Keratinocyte (primary cell): ENCODE data around the gene ZNF646. TPM values are rescaled to one million over a fixed set of nuclear protein-coding genes. Genes with fewer than 3 reads are reported as not detected.

Source experiments
- DNase-seq: peaks from one replicate; pipeline ENCODE4 v3.0.0-alpha.2; 2011; ENCODE audit warnings: low read depth, missing footprints, low spot score
- FAIRE-seq: peaks from 2 replicates; lab custom pipeline; 2011; peaks lifted over from hg19 to GRCh38; lab: Jason Lieb, UNC
- H2AFZ ChIP-seq: 2 replicates; pipeline ENCODE4 v1.6.0; 2012; ENCODE audit warnings: low read length, control low read depth, inconsistent platforms; ENCODE audit not compliant: control insufficient read depth
- H3K27ac ChIP-seq: 2 replicates; pipeline ENCODE4 v1.5.1; 2011; ENCODE audit warnings: low read length; ENCODE audit not compliant: control insufficient read depth, insufficient read depth
- H3K27me3 ChIP-seq: 3 replicates; pipeline ENCODE4 v1.6.0; 2011; ENCODE audit warnings: low read length; ENCODE audit not compliant: control insufficient read depth, insufficient read depth; ENCODE audit errors: extremely low read depth
- H3K36me3 ChIP-seq, 2 experiments: 2 replicates in 1 of 2; 3 replicates in 1 of 2; pipeline ENCODE4 v1.5.1; 2011; ENCODE audit warnings: low read length in 2 of 2, mild to moderate bottlenecking in 1 of 2; ENCODE audit not compliant: control insufficient read depth in 2 of 2, insufficient read depth in 2 of 2; ENCODE audit errors: extremely low read depth in 1 of 2
- H3K4me1 ChIP-seq: 3 replicates; pipeline ENCODE4 v1.5.1; 2011; ENCODE audit warnings: low read length; ENCODE audit not compliant: control insufficient read depth, insufficient read depth; ENCODE audit errors: extremely low read depth
- H3K4me2 ChIP-seq: 3 replicates; pipeline ENCODE4 v1.6.0; 2011; ENCODE audit warnings: low read depth, low read length; ENCODE audit not compliant: control insufficient read depth, insufficient read depth; ENCODE audit errors: extremely low read depth
- H3K4me3 ChIP-seq, 3 experiments: fragments of 200-600 bp in 1 of 3; sonication (generic) in 1 of 3; 2 replicates in 2 of 3; 3 replicates in 1 of 3; pipeline ENCODE4 v1.5.1; 2011 to 2016; ENCODE audit warnings: low read length in 3 of 3, mild to moderate bottlenecking in 3 of 3, control low read depth in 2 of 3, inconsistent platforms in 1 of 3, low read depth in 1 of 3, mixed read lengths in 1 of 3, mixed run types in 1 of 3, moderate library complexity in 1 of 3; ENCODE audit not compliant: control insufficient read depth in 2 of 3, insufficient read depth in 2 of 3; ENCODE audit errors: extremely low read depth in 1 of 3
- H3K79me2 ChIP-seq: 2 replicates; pipeline ENCODE4 v1.6.0; 2012; ENCODE audit warnings: low read length; ENCODE audit not compliant: control insufficient read depth, insufficient read depth
- H3K9ac ChIP-seq: 3 replicates; pipeline ENCODE4 v1.6.0; 2011; ENCODE audit warnings: low read length; ENCODE audit not compliant: control insufficient read depth, insufficient read depth; ENCODE audit errors: extremely low read depth
- H3K9me1 ChIP-seq: 3 replicates; pipeline ENCODE4 v1.6.0; 2011; ENCODE audit warnings: low read length; ENCODE audit not compliant: control insufficient read depth, insufficient read depth; ENCODE audit errors: extremely low read depth
- H3K9me3 ChIP-seq: 2 replicates; pipeline ENCODE4 v1.5.1; 2012; ENCODE audit warnings: low read depth, low read length; ENCODE audit not compliant: control insufficient read depth
- H4K20me1 ChIP-seq: 3 replicates; pipeline ENCODE4 v1.6.0; 2011; ENCODE audit warnings: low read length; ENCODE audit not compliant: control insufficient read depth, insufficient read depth; ENCODE audit errors: extremely low read depth
- EZH2 ChIP-seq: IDR thresholded peaks from one replicate; pipeline ENCODE4 v1.6.1; 2012; ENCODE audit warnings: inconsistent platforms, mild to moderate bottlenecking, low read length, moderate library complexity
- dilution Hi-C: fragments of 300-500 bp; cut with MboI; formaldehyde crosslinking; loops from one replicate; pipeline ENCODE4 v1.7.0; 2020; ENCODE audit warnings: low sequenced_read_pairs; ENCODE audit not compliant: extremely low pct_ligation_motif_present
- polyA plus RNA-seq, 5 experiments: library from polyadenylated mRNA; depleted of rRNA in 3 of 5; stranded (reverse) in 3 of 5; stranded (forward) in 1 of 5; unstranded in 1 of 5; fragments of >200 nt; gene quantifications; 1 replicate in 1 of 5; 2 replicates in 3 of 5; 3 replicates in 1 of 5; pipeline versions ENCODE4 v1.2.1 to v1.2.3, GENCODE V29; 2011 to 2012; ENCODE audit warnings: missing spikeins in 2 of 5, low read depth in 1 of 5, low replicate concordance in 1 of 5
- TF ChIP-seq, protein P1 (sequence below), 3 experiments: IDR thresholded peaks in 1 of 3; conservative IDR thresholded peaks in 1 of 3; optimal IDR thresholded peaks in 1 of 3; 2 replicates in 2 of 3; 3 replicates in 1 of 3; pipeline versions ENCODE3 to v1.5.1; 2011; ENCODE audit warnings: low read length in 3 of 3, mild to moderate bottlenecking in 3 of 3, moderate library complexity in 2 of 3, control low read depth in 1 of 3, inconsistent platforms in 1 of 3; ENCODE audit not compliant: insufficient read depth in 2 of 3; ENCODE audit errors: extremely low read depth in 1 of 3

The ZNF646 gene
- polyA plus RNA-seq, 1 donor (not counting 4 experiments of a cell fraction or from before 2014, with no cell fraction given), result 2.5 TPM

DNA sequence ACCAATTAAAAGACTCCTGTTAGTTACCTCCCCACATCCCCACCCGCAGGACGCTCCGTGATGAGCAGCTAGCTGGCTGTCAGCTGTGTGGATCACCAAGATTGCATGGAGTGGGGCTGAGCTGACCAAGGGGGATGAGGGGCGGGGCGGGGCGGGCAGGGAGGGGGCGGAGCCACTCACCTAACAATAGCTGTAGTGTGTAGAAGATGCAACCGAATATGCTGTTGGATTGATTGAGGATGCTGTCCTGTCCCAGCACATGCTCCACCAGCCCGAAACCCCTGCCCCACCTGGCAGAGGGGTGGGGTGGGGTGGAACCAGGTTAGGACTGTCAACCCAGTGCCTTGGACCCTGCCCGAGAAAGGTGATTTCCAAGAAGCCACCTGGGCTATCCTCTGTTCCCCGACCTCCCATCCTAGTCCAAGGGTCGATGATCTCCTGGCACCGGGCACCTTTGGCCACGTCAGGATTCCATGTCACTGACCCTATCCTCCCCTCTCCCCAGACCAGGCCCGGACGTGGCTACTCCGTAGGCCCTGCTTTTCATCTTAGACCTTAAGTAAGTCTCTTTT lies 19.0 kb downstream of the ZNF646 start:
- DNase-seq (no peak), FAIRE-seq (no peak)
- Histone ChIP-seq H3K9ac (peak overlapping the region; percentile 86), H3K27me3 (no peaks in the 10 kb centered on the region), H3K4me2 (peak overlapping the region; percentile 90), H3K4me3 (peak overlapping the region; percentile 73 to 92 (median 92)), H3K9me1 (no peaks in the 10 kb centered on the region), H2AFZ (no peak overlapping the region), H3K27ac (no peak overlapping the region), H3K9me3 (no peaks in the 10 kb centered on the region), H3K36me3 (peaks cover 7 to 8% of the 10 kb centered on the region in 2 experiments), H3K79me2 (peaks cover 28% of the 10 kb centered on the region), H3K4me1 (peaks cover 9% of the 10 kb centered on the region), H4K20me1 (no peaks in the 10 kb centered on the region)
- dilution Hi-C loops, result no loop called here
- TF ChIP-seq EZH2, result no peak
- TF ChIP-seq, protein P1, sequence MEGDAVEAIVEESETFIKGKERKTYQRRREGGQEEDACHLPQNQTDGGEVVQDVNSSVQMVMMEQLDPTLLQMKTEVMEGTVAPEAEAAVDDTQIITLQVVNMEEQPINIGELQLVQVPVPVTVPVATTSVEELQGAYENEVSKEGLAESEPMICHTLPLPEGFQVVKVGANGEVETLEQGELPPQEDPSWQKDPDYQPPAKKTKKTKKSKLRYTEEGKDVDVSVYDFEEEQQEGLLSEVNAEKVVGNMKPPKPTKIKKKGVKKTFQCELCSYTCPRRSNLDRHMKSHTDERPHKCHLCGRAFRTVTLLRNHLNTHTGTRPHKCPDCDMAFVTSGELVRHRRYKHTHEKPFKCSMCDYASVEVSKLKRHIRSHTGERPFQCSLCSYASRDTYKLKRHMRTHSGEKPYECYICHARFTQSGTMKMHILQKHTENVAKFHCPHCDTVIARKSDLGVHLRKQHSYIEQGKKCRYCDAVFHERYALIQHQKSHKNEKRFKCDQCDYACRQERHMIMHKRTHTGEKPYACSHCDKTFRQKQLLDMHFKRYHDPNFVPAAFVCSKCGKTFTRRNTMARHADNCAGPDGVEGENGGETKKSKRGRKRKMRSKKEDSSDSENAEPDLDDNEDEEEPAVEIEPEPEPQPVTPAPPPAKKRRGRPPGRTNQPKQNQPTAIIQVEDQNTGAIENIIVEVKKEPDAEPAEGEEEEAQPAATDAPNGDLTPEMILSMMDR (optimal IDR thresholded peaks at IDR 0.05 in 1 of 3, IDR thresholded peaks at IDR 0.05 in 1 of 3, conservative IDR thresholded peaks at IDR 0.05 in 1 of 3; ENCODE audit: extremely low read depth in 1 of 3, insufficient read depth in 2 of 3, low read length in 3 of 3), result no peak

DNA sequence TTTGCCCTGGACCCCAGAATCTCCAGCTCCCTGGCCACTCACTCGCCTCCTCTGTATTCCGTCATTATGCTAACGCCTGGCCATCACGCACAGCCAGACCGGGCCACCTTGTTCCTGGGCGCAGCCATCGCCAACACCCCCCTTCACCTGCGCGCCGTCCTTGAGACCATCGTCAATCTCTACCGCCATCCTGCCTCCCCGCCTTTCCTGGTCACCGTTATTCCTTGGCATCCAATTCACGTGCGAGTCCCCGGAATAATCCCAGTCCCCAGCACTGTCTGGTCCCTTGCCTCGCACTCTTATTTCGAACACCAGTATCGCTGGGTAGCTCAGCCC lies 19.8 kb downstream of the ZNF646 start:
- peaks cover 6 to 7% of the 10 kb centered on the region in 2 experiments for H3K36me3 ChIP-seq
- peaks cover 23% of the 10 kb centered on the region for H3K79me2 ChIP-seq
- H3K4me2 ChIP-seq, result peak overlapping the region; percentile 90
- dilution Hi-C loops, result no loop called here
- peak overlapping the region; percentile 86 for H3K9ac ChIP-seq
- TF ChIP-seq, protein P1 (optimal IDR thresholded peaks at IDR 0.05 in 1 of 3, IDR thresholded peaks at IDR 0.05 in 1 of 3, conservative IDR thresholded peaks at IDR 0.05 in 1 of 3; ENCODE audit: extremely low read depth in 1 of 3, insufficient read depth in 2 of 3, low read length in 3 of 3), result no peak
- TF ChIP-seq EZH2, result no peak
- no peaks in the 10 kb centered on the region for H3K27me3 ChIP-seq
- H3K9me3 ChIP-seq, result no peaks in the 10 kb centered on the region
- H3K4me3 ChIP-seq, result peak overlapping the region; percentile 73 to 92 (median 92)
- no peaks in the 10 kb centered on the region for H4K20me1 ChIP-seq
- FAIRE-seq, result no peak
- H3K4me1 ChIP-seq, result peaks cover 9% of the 10 kb centered on the region
- peak overlapping the region; percentile 82 for H3K27ac ChIP-seq
- peak overlapping the region; percentile 93 for H2AFZ ChIP-seq
- no peaks in the 10 kb centered on the region for H3K9me1 ChIP-seq
- DNase-seq, result no peak
